Measurements from ENCODE around the gene ITGA4. TPM values are rescaled to one million over a fixed set of nuclear protein-coding genes. Genes with fewer than 3 reads are reported as not detected.

ITGA4 gene
- total RNA-seq, 1 experiment from 2014 or later: 22.7 TPM

DNA sequence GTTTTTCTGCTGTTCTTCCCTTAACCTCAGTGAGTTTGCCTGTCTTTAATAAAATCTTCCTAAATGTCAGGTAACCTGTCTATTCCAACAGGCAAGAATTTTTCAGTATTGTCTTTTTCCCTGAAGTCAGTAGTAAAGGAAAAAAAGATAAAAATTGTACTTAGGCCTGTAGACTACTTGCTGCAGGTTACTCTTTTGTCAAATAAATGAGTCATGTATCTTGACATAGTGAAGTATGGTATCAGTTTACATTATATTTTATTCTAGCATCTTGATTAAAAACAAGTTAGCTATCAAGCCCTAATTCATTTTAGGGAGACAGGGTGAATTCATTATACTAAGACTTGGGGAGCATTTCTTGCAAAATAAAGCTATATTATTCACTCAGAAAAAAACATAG, 59.8 kb downstream of the ITGA4 start:
- H3K9me3 ChIP-seq (replicated peaks): no peaks in the 10 kb centered on the region
- H3K27ac ChIP-seq: no peak overlapping the region
- H3K27me3 ChIP-seq: no peaks in the 10 kb centered on the region
- peaks cover 12% of the 10 kb centered on the region; the same call in 1 of the 2 replicates for H3K36me3 ChIP-seq
- no peak overlapping the region for H3K4me3 ChIP-seq
- DNase-seq: no peak
- H3K4me1 ChIP-seq: no peaks in the 10 kb centered on the region

DNA sequence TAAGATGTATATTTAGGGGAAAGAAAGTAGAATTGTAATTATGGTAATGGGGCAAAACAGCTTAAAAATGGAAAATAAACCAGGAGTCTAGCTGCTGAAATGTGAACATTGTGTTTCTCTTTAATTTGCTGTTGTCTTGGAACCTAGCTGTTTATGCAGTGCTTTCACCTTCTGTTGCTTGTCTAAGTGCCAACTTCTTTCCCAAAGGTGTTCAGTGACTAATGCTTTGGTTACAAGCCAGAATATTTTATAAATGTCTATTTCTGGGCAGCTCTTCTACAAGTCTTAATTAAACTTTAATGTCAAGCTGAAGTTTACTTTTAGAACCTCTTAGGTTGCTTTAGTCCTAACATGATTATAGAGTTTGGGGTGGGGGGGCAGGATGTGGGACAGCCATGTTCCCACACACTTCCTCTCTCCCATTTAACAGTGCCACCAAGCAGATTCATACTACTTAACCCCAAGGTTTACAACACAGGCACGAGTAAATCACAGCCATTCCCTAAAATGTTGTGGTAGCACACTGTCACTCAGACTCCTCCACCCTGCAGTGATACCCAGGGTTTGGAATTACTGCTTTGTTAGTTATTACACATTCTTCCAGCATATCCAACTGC, 60.6 kb downstream of the ITGA4 start:
- Histone ChIP-seq H3K27me3 (no peaks in the 10 kb centered on the region), H3K27ac (no peak overlapping the region), H3K9me3 (replicated peaks) (no peaks in the 10 kb centered on the region), H3K4me1 (no peaks in the 10 kb centered on the region), H3K36me3 (peaks cover 12% of the 10 kb centered on the region; the same call in 1 of the 2 replicates), H3K4me3 (no peak overlapping the region)
- no peak for DNase-seq

DNA sequence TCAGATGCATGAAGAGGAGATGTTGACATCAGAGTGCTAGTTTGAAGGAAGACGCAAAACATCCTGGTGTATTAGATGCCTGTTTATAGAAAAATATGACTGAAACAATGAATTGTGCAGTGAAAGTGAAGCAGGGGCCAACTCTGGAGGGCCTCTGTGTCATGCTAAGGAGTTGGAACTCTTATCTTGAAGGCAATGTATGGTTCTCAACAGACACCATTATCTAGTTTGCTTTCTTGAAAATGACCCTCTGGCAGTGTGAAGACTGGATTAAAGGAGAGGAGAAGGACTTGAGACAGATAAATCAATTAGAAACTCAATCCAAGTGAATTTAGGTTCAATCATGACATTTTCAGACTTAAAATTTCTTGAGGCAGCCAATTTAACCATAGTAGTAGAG, 63.1 kb downstream of the ITGA4 start:
- Histone ChIP-seq H3K9me3 (replicated peaks) (no peaks in the 10 kb centered on the region), H3K4me1 (no peaks in the 10 kb centered on the region), H3K27ac (no peak overlapping the region), H3K4me3 (no peak overlapping the region), H3K36me3 (peaks cover 8% of the 10 kb centered on the region; the same call in 1 of the 2 replicates), H3K27me3 (no peaks in the 10 kb centered on the region)
- no peak for DNase-seq

DNA sequence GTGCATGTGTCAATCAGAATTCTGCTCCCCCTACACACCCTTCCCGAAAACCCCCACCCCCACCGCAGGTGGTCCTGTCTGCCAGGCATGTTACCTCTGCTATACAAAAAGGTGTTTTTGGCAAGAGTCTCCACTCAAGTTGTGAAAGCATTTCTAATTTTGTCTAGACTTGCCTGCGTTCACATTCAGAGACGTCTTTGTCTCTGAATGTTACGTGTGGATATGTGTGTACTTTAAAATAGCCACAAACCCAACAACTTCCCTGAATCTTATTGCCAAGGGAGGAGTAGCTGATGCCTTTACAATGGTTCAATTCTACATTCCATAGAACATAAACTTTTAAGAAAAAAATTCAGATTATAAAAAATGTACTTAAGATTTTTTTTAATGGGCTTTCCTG, 66.6 kb downstream of the ITGA4 start:
- Histone ChIP-seq H3K4me1 (no peaks in the 10 kb centered on the region), H3K4me3 (no peak overlapping the region), H3K9me3 (replicated peaks) (no peaks in the 10 kb centered on the region), H3K27ac (no peak overlapping the region), H3K36me3 (peaks cover 7% of the 10 kb centered on the region; the same call in 1 of the 2 replicates), H3K27me3 (no peaks in the 10 kb centered on the region)
- DNase-seq: no peak

DNA sequence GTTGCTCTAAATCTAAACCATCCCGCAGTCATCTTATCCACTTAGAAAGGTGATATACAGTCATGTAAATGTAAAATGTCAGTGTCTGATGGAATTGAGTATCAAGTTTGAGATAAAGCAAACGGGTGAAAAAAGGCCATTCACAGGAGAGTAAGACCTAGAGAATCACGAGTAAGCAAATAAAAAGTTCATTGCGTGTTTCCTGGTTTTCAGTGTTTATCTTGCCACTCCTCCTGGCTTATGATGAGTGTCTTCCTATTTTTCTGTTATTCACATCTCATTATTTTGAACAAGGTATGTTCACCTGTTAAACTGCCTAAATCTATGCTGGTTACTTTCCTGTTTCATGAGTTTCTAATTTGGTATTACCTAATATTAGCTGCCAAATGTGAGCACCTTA, 68.8 kb downstream of the ITGA4 start:
- Histone ChIP-seq H3K9me3 (replicated peaks) (no peaks in the 10 kb centered on the region), H3K27me3 (no peaks in the 10 kb centered on the region), H3K36me3 (peaks cover 7% of the 10 kb centered on the region; the same call in 1 of the 2 replicates), H3K4me3 (no peak overlapping the region), H3K27ac (no peak overlapping the region), H3K4me1 (no peaks in the 10 kb centered on the region)
- DNase-seq: no peak

DNA sequence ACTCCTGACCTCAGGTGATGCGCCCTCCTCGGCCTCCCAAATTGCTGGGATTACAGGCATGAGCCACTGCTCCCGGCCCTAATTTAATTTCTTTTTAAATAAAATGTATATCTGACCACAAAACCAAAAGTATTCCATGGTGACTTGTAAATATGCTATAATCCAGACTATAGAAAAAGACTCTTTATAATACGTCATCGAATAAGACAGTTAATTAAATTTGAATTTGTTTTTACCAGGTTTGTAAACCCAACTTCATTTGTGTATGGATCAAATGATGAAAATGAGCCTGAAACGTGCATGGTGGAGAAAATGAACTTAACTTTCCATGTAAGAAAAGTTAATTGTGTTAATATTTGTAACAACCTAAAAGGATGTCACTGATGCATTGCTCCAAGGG, 69.9 kb downstream of the ITGA4 start:
- no peak overlapping the region for H3K4me3 ChIP-seq
- H3K27me3 ChIP-seq: no peaks in the 10 kb centered on the region
- H3K27ac ChIP-seq: no peak overlapping the region
- no peaks in the 10 kb centered on the region for H3K9me3 ChIP-seq (replicated peaks)
- H3K4me1 ChIP-seq: no peaks in the 10 kb centered on the region
- H3K36me3 ChIP-seq: peaks cover 7% of the 10 kb centered on the region; the same call in 1 of the 2 replicates
- DNase-seq: no peak

DNA sequence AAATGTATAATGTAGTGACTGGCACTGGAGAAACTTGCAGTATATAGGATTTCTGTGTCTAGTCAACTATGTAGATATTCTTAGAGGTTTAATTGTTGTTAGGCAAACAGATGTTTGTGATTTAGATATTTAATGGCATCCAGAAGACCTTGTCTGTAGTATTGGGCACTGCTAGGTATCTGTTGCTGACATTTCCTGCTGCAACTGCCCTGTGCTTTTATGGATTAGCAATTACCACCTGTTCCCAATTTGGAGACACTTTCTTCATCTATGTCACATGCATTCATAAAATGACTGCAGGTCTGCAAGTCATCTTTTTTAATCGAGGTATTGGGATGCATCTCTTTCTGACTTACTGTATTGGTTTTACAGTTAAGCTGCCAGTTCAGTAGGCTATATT, 71.3 kb downstream of the ITGA4 start:
- DNase-seq: no peak
- no peaks in the 10 kb centered on the region for H3K4me1 ChIP-seq

DNA sequence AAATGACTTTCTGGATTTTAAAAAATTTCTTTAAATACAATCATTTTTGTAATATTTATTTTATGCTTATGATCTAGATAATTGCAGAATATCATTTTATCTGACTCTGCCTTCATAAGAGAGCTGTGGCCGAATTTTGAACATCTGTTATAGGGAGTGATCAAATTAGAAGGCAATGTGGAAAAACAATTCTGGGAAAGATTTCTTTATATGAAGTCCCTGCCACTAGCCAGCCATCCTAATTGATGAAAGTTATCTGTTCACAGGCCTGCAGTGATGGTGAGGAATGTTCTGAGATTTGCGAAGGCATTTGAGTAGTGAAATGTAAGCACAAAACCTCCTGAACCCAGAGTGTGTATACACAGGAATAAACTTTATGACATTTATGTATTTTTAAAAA, 79.5 kb downstream of the ITGA4 start:
- Histone ChIP-seq H3K4me1 (no peaks in the 10 kb centered on the region), H3K9me3 (replicated peaks) (no peaks in the 10 kb centered on the region), H3K4me3 (no peak overlapping the region), H3K27ac (no peak overlapping the region), H3K27me3 (no peaks in the 10 kb centered on the region), H3K36me3 (peaks cover 9% of the 10 kb centered on the region; the same call in 1 of the 2 replicates)
- DNase-seq: no peak

More for the DNA sequence above, 71.3 kb downstream of the ITGA4 start:
- Histone ChIP-seq H3K27ac (no peak overlapping the region), H3K27me3 (no peaks in the 10 kb centered on the region), H3K36me3 (peaks cover 7% of the 10 kb centered on the region; the same call in 1 of the 2 replicates), H3K4me3 (no peak overlapping the region), H3K9me3 (replicated peaks) (no peaks in the 10 kb centered on the region)

DNA sequence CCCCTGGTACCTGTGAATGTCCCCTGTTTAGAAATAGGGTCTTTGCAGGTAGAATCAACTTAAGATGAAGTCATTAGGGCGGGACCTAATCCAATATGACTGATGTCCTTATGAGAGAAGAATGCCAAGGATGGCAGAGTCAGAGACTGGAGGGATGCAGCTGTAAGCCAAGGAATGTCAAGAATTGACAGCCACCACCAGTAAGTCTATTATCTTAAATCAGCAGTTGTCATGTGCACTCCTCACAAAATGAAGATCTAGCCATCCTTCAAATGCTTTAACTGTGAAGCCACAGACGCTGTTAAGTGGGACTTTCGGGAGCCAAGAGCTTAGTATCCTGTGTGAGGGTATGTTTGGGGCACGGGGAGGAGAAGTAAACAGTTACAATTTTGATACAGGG, 83.2 kb downstream of the ITGA4 start:
- no peaks in the 10 kb centered on the region for H3K27me3 ChIP-seq
- H3K27ac ChIP-seq: no peak overlapping the region
- no peaks in the 10 kb centered on the region for H3K9me3 ChIP-seq (replicated peaks)
- DNase-seq: no peak
- H3K4me1 ChIP-seq: no peaks in the 10 kb centered on the region
- no peak overlapping the region for H3K4me3 ChIP-seq
- H3K36me3 ChIP-seq: peaks cover 4% of the 10 kb centered on the region; the same call in 1 of the 2 replicates

DNA sequence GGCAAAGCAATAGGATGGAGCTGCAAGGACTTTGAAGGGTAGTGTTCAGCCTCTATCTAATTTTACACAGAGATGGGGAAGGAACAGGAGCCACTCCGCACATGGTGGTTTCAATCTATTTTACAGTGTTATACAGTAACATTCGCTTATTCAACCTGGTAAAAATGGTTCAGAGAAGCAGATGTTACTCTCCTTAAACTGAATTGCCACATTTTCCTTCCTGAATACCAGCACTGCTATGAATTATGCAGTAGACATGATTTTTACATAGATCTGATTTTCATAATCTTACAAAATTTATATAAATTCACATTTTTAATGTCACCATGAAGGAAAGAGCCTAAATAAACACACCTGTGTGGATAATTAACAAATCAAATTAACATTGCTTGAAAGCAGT, 85.0 kb downstream of the ITGA4 start:
- DNase-seq: no peak
- Histone ChIP-seq H3K9me3 (replicated peaks) (no peaks in the 10 kb centered on the region), H3K36me3 (peaks cover 3% of the 10 kb centered on the region; the same call in 1 of the 2 replicates), H3K4me3 (no peak overlapping the region), H3K27ac (no peak overlapping the region), H3K4me1 (no peaks in the 10 kb centered on the region), H3K27me3 (no peaks in the 10 kb centered on the region)

DNA sequence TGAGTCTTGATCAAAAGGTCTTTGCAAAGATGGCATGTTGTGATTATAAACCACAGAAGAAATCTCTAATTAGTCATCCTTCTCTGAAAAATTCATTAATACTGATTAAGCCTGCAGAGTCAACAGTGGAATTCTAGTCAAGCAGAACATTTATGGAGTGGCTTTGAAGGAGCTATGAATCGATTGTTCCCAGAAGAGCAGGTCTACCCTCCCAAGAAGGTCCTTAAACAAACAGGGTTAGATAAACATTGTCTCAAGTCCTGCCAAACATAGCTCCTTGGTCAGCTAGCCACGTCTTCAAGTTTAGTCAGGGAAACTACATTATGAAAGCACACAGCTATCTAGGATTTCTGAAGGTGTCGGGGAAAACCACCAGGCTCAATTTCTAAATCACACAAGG, 88.9 kb downstream of the ITGA4 start:
- Histone ChIP-seq H3K27me3 (no peaks in the 10 kb centered on the region), H3K4me1 (no peaks in the 10 kb centered on the region), H3K9me3 (replicated peaks) (no peaks in the 10 kb centered on the region), H3K36me3 (no peaks in the 10 kb centered on the region), H3K4me3 (no peak overlapping the region), H3K27ac (no peak overlapping the region)
- no peak for DNase-seq

DNA sequence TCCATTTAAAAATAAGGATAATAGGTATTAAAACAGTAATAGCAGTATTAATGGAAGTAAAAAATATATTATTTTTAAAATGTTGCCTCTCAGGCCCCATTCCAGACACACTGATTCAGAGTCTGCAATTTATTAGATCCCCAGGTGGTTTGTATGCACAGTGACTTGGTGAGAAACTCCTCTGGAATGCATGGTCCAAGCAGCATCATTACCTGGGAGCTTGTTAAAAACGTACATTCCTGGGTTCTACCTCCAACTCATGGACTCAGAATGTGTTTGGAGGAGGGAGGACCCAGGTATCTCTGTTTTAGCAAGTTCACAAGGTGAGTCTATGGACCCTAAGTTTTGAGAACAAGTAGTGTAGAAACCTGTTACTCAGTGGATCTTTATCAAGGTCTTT, 95.6 kb downstream of the ITGA4 start:
- no peak for DNase-seq
- Histone ChIP-seq H3K36me3 (no peaks in the 10 kb centered on the region), H3K27me3 (no peaks in the 10 kb centered on the region), H3K9me3 (replicated peaks) (no peaks in the 10 kb centered on the region), H3K4me1 (peaks cover 6% of the 10 kb centered on the region; the same call in 1 of the 2 replicates), H3K4me3 (no peak overlapping the region), H3K27ac (no peak overlapping the region)

DNA sequence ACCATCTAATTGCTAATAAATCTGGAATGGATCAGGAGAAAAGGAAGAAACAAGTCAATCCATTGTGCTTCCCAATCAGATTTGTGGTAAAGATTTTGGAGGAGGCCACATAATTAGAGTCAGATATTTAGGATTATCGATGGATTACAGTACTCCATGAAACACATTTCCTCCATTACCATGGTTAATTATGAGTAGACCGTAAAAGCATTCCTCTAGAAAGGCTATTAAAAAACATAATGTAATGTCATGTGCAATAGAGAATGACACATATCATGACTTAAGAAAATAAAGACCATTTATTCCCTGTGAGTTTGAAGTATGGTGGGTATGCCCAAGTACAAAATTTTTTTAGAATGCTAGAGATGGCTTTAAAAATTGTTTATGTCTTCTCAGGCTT, 96.1 kb downstream of the ITGA4 start:
- no peak overlapping the region for H3K4me3 ChIP-seq

DNA sequence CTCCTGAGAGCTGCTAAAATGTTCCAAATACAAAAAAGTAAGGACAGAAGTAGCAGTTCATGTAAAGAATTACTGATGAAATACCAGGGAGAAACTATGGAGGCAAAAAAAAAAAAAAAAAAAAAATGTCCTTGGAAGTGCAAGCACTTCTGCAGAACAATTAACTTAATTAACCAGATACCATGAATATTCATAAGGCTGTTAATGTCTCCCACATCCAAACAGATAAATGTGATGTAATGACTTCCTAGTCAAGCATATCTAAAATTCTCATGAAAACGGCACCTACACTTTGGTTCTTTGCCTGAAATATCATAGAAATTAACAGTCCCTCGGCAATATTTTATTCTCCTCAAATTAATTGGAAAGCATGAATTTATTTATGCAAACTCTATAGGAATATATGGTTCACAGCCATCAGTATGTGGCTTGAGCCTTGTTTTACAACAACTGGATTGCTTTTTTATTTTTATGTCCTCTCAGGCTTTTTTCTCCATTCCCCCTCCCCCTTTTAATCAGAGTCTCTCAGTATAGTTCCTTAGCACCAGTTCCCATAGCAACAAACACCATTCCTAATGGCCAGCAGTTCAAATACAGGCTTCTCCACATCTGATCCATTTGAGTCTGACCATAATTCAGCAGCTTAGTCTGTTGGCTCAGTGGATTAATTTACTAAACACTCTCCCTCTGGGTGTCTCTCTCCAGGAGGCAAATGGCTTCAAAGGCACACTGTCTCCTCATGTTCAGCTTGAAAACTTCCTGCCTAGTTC, 97.1 kb downstream of the ITGA4 start:
- peak in 1 of 2 experiments; percentile 5 for DNase-seq
- Histone ChIP-seq H3K27me3 (no peaks in the 10 kb centered on the region), H3K27ac (no peak overlapping the region), H3K36me3 (no peaks in the 10 kb centered on the region), H3K9me3 (replicated peaks) (no peaks in the 10 kb centered on the region), H3K4me1 (peaks cover 6% of the 10 kb centered on the region; the same call in 1 of the 2 replicates), H3K4me3 (no peak overlapping the region)

More for the DNA sequence above, 96.1 kb downstream of the ITGA4 start:
- no peaks in the 10 kb centered on the region for H3K36me3 ChIP-seq
- H3K27ac ChIP-seq: no peak overlapping the region
- H3K4me1 ChIP-seq: peaks cover 6% of the 10 kb centered on the region; the same call in 1 of the 2 replicates
- no peaks in the 10 kb centered on the region for H3K9me3 ChIP-seq (replicated peaks)
- DNase-seq: no peak
- H3K27me3 ChIP-seq: no peaks in the 10 kb centered on the region

DNA sequence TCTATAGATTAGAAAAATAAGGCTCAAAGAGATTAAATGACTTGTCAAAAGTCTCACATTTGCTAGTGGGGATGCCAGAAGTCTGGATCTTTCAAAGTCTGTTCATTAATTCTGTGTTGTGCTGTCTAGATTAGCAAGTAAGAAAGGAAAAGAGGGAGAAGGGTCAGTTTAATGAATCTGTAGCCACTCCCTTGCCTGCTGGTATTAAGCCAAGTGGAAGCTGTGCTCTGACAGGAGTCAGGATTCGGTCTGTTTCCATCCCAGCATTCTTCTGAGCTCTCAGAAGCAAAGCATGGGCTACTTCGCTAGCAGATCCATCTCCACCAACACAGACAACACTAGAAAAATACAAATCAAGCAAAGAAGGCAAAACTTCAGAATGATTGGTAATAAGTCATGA, 101.2 kb downstream of the ITGA4 start:
- DNase-seq: no peak
- H3K36me3 ChIP-seq: no peaks in the 10 kb centered on the region
- H3K4me3 ChIP-seq: no peak overlapping the region
- H3K27ac ChIP-seq: no peak overlapping the region
- no peaks in the 10 kb centered on the region for H3K9me3 ChIP-seq (replicated peaks)
- H3K27me3 ChIP-seq: no peaks in the 10 kb centered on the region
- peaks cover 1% of the 10 kb centered on the region; the same call in 1 of the 2 replicates for H3K4me1 ChIP-seq
